Effector memory CD8-positive, alpha-beta T cell (primary cell): ENCODE measurements around the gene NUDT8.

ENCODE experiments used
- ATAC-seq: fragments of 150-1000 bp; cut with Tn5 transposase; replicated peaks from 2 replicates; pipeline ENCODE4 v1.10.0; 2021; ENCODE audit warnings: mild to moderate bottlenecking, moderate library complexity
- DNase-seq, 3 experiments: peaks; one replicate each; pipeline ENCODE4 v3.0.0; 2021
- H3K27ac Mint-ChIP-seq, 2 donors: one replicate each; pipeline ENCODE4 v1.8.0; 2022; ENCODE audit warnings: mild to moderate bottlenecking in 2 of 2, mixed read lengths in 2 of 2, moderate library complexity in 2 of 2
- H3K27me3 Mint-ChIP-seq, 2 donors: one replicate each; pipeline ENCODE4 v1.8.0; 2022; ENCODE audit warnings: mixed read lengths in 2 of 2
- H3K36me3 Mint-ChIP-seq: one replicate; pipeline ENCODE4 v1.8.0; 2022; ENCODE audit warnings: mild to moderate bottlenecking, moderate library complexity, mixed read lengths; ENCODE audit not compliant: insufficient read depth
- H3K4me1 Mint-ChIP-seq, 2 donors: one replicate each; pipeline ENCODE4 v1.8.0; 2022; ENCODE audit warnings: low read depth in 2 of 2, mixed read lengths in 2 of 2
- H3K4me3 Mint-ChIP-seq, 2 donors: one replicate each; pipeline ENCODE4 v1.8.0; 2022; ENCODE audit warnings: mild to moderate bottlenecking in 2 of 2, mixed read lengths in 2 of 2, moderate library complexity in 2 of 2
- H3K9me3 Mint-ChIP-seq, 2 donors: one replicate each; pipeline ENCODE4 v1.8.0; 2022; ENCODE audit warnings: mixed read lengths in 2 of 2

Gene NUDT8

GRCh38 chr11:67585911-67586310, 43.8 kb downstream of the NUDT8 start:
- ATAC-seq (no peak), DNase-seq (no peak)
- H3K27ac Mint-ChIP-seq, result peak overlapping the region in 1 of 2 donors; percentile 84
- no peaks in the 10 kb centered on the region for H3K9me3 Mint-ChIP-seq
- H3K27me3 Mint-ChIP-seq, result no peaks in the 10 kb centered on the region
- H3K4me3 Mint-ChIP-seq, result peak overlapping the region in 1 of 2 donors; percentile 85
- peaks cover 23 to 34% of the 10 kb centered on the region in 2 donors for H3K4me1 Mint-ChIP-seq
- H3K36me3 Mint-ChIP-seq, result peaks cover 20% of the 10 kb centered on the region

GRCh38 chr11:67584881-67585873, 44.6 kb downstream of the NUDT8 start:
- H3K4me3 Mint-ChIP-seq, result peak overlapping the region; percentile 79 to 85
- H3K27ac Mint-ChIP-seq, result peak overlapping the region; percentile 84 to 88
- peaks cover 23 to 34% of the 10 kb centered on the region in 2 donors for H3K4me1 Mint-ChIP-seq
- DNase-seq, result no peak
- no peaks in the 10 kb centered on the region for H3K9me3 Mint-ChIP-seq
- no peak for ATAC-seq
- no peaks in the 10 kb centered on the region for H3K27me3 Mint-ChIP-seq
- peaks cover 20% of the 10 kb centered on the region for H3K36me3 Mint-ChIP-seq

GRCh38 chr11:67584205-67584880, 45.4 kb downstream of the NUDT8 start:
- H3K27ac Mint-ChIP-seq, result peak overlapping the region; percentile 84 to 88
- H3K9me3 Mint-ChIP-seq, result no peaks in the 10 kb centered on the region
- DNase-seq (no peak), ATAC-seq (no peak)
- H3K4me1 Mint-ChIP-seq, result peaks cover 25 to 39% of the 10 kb centered on the region in 2 donors
- H3K4me3 Mint-ChIP-seq, result peak overlapping the region; percentile 79 to 85
- no peaks in the 10 kb centered on the region for H3K27me3 Mint-ChIP-seq
- peaks cover 20% of the 10 kb centered on the region for H3K36me3 Mint-ChIP-seq

- DNase-seq (peak; percentile 66 to 70 (median 66)), ATAC-seq (peak; percentile 90)
- no peaks in the 10 kb centered on the region for H3K9me3 Mint-ChIP-seq
- peaks cover 20% of the 10 kb centered on the region for H3K36me3 Mint-ChIP-seq
- H3K27me3 Mint-ChIP-seq, result no peaks in the 10 kb centered on the region
- H3K27ac Mint-ChIP-seq, result peak within 1 kb of the TSS; percentile 84 to 88
- peaks cover 29 to 43% of the 10 kb centered on the region in 2 donors for H3K4me1 Mint-ChIP-seq
- peak within 1 kb of the TSS; percentile 79 to 85 for H3K4me3 Mint-ChIP-seq
Observed at GRCh38 chr11:67583247-67584204, 46.2 kb downstream of the NUDT8 start, which contains the start of gene GSTP1. TSS of gene GSTP1 (plus strand) at chr11:67583812. CDS start at chr11:67583844, 32 bp downstream.

GRCh38 chr11:67582011-67582410, 47.7 kb downstream of the NUDT8 start:
- H3K27ac Mint-ChIP-seq, result peak overlapping the region in 1 of 2 donors; percentile 54
- peaks cover 20% of the 10 kb centered on the region for H3K36me3 Mint-ChIP-seq
- H3K9me3 Mint-ChIP-seq, result no peaks in the 10 kb centered on the region
- H3K27me3 Mint-ChIP-seq, result peaks cover 0 to 8% of the 10 kb centered on the region in 2 donors
- no peak for ATAC-seq
- peaks cover 29 to 39% of the 10 kb centered on the region in 2 donors for H3K4me1 Mint-ChIP-seq
- DNase-seq, result no peak
- H3K4me3 Mint-ChIP-seq, result peak overlapping the region; percentile 79 to 85

GRCh38 chr11:67581469-67581868, 48.3 kb downstream of the NUDT8 start:
- Mint-ChIP-seq H3K27me3 (peaks cover 0 to 13% of the 10 kb centered on the region in 2 donors), H3K9me3 (no peaks in the 10 kb centered on the region), H3K4me1 (peaks cover 29 to 38% of the 10 kb centered on the region in 2 donors), H3K4me3 (no peak overlapping the region), H3K27ac (no peak overlapping the region), H3K36me3 (peaks cover 15% of the 10 kb centered on the region)
- DNase-seq (no peak), ATAC-seq (no peak)

GRCh38 chr11:67577951-67578350, 51.8 kb downstream of the NUDT8 start:
- DNase-seq (no peak), ATAC-seq (no peak)
- Mint-ChIP-seq H3K9me3 (no peaks in the 10 kb centered on the region), H3K36me3 (peaks cover 4% of the 10 kb centered on the region), H3K4me3 (no peak overlapping the region), H3K4me1 (peaks cover 15 to 18% of the 10 kb centered on the region in 2 donors), H3K27me3 (peaks cover 7 to 45% of the 10 kb centered on the region in 2 donors), H3K27ac (no peak overlapping the region)
